GM19239 (cell line): Measurements from ENCODE around the gene IFT81.
A peak's percentile ranks its signal among the peaks of the same experiment; 100 is the strongest.
"Not testable (repeated sequence)": the region's sequence is repeated elsewhere in the genome, so short reads cannot be mapped to it uniquely, and the experiment has no call there.

ENCODE experiments used
- DNase-seq: peaks from one replicate; pipeline ENCODE4 v3.0.0; 2011; ENCODE audit warnings: low spot score; ENCODE audit not compliant: insufficient read length
- FAIRE-seq: peaks from 2 replicates; lab custom pipeline; 2011; peaks lifted over from hg19 to GRCh38; lab: Jason Lieb, UNC

The IFT81 gene

DNA sequence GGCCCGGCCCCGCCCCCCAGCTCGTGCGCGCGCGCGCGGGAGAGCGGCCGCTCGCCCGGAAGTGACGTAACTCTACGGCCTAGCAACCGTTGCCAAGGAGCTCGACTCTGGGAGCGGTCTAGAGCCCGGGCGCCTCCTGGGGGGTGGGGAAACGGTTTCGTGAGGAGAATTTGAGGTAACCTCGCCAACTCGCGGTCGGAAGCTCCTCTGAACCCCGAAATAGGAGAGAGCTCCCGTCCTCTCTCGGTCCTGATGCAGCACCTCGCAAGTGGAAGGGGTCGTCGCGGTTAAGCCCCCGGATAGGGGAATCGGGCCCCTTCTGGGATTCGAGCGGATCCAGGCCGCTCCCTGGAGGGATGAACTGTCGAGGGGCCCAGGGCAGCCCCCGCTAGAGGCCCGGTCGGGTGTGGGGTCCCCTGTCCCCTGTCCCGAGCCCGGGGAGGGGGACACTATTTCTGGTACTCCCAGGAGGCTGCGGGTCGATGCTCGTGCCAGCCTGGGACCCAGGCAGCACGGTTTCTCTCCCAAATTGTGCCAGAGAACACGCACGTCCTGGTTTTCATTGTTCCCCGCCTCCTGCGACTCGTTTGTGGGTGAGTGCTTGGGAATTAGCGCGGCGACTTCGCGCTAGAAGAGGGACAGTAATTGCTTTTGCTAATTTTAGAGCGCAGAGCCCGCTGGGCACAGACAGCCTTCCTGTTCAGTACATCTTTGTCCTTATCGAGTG lies at the start of gene IFT81:
TSS of gene IFT81 (plus strand) at position 89 of the 727 bp plus-strand sequence. CDS start 3,024 bp downstream, outside the sequence.
- DNase-seq, result peak; percentile 97
- peak; percentile 76 for FAIRE-seq

- DNase-seq (no peak), FAIRE-seq (no peak)
Measured at GRCh38 chr12:110075880-110076279, 48.3 kb upstream of the IFT81 start.

GRCh38 chr12:110077800-110078199 lies 46.4 kb upstream of the IFT81 start:
- no peak for FAIRE-seq
- DNase-seq, result no peak

GRCh38 chr12:110079477-110080400 lies 44.4 kb upstream of the IFT81 start:
- DNase-seq (peak; percentile 62), FAIRE-seq (peak; percentile 98)

- FAIRE-seq (no peak), DNase-seq (no peak)
Measured at GRCh38 chr12:110080410-110080809, 43.7 kb upstream of the IFT81 start.

DNA sequence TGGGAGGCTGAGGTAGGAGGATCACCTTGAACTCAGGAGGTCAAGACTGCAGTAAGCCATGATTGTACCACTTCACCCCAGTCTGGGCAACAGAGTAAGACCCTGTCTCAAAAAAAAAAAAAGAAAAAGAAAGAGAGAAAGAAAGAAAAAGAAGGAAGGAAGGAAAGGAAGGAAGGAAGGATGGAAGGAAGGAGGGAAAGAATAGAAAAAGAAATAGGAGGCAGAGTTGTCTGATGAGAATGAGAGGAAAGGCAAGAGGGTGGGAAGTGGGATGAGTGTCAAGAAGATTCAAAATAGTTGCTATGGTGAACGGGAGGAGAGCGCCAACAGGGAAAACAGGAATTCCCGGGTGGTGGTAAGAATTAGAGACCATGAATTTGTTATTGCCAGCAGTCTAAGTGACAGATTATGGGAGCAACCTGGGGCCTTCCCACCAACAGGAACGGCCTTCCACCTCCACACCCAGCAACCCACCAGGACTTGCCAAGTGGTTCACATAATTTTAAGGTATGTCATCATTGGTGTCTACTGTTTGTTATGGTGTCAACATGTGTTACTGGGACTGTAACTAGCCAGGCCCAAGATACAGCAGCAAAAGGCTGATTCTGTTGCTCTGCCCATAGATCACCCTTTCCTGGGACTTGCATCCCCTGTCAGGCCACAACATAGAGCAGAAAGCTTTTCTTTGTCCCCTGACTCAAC lies 39.7 kb upstream of the IFT81 start:
- FAIRE-seq (no peak), DNase-seq (no peak)

DNA sequence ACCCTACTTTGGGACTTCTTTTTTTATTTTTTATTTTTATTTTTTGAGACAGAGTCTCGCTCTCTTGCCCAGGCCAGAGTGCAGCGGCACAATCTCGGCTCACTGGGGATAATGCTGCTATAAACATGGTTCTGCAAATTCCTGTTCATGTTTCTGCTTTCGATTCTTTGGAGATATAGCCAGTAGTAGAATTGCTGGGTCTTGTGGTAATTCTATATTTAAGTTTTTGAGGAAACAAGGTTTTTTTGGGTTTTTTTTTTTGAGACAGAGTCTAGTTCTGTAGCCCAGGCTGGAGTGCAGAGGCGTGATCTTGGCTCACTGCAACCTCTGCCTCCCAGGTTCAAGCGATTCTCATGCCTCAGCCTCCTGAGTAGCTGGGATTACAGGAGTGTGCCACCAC lies 35.9 kb upstream of the IFT81 start:
- DNase-seq, FAIRE-seq: not testable (repeated sequence)

GRCh38 chr12:110088936-110089335 lies 35.2 kb upstream of the IFT81 start:
- DNase-seq, result no peak
- no peak for FAIRE-seq

DNA sequence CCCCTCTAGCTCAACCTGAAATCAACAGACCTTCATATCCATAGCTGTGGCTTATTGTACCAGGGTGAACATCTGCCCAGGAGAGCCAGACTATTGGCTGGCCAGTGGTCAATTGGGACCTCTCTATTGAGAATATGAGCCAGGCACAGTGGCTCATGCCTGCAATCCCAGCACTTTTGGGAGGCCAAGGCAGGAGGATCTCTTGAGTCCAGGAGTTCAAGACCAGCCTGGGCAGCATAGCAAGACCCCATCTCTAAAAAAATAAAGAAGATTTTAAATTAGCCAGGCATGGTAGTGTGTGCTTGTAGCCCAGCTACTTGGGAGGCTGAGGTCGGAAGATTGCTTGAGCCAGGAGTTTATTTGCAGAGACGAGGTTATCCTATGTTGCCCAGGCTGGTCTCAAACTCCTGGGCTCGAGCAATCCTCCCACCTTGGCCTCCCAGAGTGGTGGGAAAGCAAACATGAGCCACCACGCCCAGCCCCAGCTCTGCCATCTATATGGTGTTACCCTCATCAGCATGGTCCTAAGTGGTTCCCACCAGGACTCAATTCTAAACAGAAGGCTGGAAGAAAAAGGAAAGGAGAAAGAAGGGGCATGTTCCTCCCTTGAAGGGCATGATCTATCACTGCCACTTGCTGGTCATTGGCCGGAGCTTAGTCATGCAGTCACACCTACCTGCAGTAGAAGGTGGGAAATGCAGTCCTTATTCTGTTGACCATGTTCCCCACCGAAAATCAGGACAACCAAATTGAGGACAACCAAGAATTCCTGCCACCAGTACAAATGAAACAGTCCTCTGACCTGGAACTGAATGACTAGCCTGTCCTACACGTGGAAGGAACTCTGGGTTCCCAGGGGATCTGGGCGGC lies 33.7 kb upstream of the IFT81 start:
- FAIRE-seq, result no peak
- no peak for DNase-seq

GRCh38 chr12:110091136-110091711 lies 32.9 kb upstream of the IFT81 start:
- FAIRE-seq (no peak), DNase-seq (no peak)

DNA sequence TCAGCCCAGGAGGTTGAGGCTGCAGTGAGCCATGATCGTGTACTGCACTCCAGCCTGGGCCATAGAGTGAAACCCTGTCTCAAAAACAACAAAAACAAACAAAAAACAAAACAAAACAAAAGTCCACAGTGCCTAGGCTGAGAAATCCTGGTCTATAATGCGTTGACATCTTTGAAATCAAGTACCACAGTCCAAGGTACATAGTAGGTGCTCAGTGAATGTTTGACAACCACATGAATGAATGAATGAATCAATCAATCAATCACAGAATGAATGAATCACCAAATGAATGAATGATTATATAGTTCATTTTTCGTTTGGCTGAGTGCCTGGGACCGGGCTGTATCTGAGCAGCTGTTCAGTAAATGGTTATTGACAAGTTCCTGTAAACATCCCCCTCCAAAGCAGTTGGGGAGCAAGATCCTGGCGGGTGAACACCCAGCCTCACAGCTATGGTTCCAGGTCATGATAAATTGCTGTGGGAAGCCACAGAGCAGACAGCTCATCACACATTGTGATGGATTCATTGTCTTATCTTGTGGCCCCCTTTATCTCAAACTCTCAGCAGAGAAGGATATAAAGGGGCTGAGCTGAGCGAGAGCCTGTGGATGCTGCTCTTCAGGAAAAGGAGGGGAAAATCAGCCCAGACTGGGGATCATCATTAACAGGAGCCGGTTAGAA lies 30.4 kb upstream of the IFT81 start:
- DNase-seq, result no peak
- FAIRE-seq, result no peak

DNA sequence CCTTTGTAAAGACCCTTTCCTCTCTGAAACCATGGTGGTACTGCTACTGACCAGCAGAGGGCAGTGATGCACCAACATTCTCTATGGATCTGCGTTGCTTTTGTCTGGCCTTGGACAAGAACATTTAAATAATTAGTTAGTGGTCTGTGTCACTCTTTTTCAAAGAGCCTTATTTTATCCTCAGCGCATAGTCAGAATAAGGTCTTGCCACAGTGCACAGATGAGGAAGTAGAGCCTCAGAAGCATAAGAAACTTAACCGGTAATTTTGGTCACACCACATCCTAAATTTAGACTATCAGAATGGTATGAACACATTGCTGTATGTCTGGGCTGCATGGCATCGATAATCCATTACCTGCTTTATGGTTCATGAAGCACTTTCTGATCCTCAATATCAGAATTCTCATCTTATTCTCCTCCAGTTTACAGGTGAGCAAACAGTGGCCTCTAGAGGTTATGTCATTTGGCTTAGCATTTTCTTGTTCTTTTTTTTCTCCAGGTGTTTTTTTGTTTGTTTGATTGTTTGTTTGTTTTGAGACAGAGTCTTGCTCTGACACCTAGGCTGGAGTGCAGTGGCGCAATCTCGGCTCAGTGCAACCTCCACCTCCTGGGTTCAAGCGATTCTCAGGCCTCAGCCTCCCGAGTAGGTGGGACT lies 23.7 kb upstream of the IFT81 start:
- DNase-seq (peak; percentile 62), FAIRE-seq (peak; percentile 87)

GRCh38 chr12:110102255-110102654 lies 21.9 kb upstream of the IFT81 start:
- FAIRE-seq (peak; percentile 26), DNase-seq (peak; percentile 16)

GRCh38 chr12:110104188-110105094 lies 19.7 kb upstream of the IFT81 start:
- no peak for FAIRE-seq
- DNase-seq, result no peak

- FAIRE-seq (no peak), DNase-seq (no peak)
Measured at GRCh38 chr12:110105159-110105558, 19.0 kb upstream of the IFT81 start.

DNA sequence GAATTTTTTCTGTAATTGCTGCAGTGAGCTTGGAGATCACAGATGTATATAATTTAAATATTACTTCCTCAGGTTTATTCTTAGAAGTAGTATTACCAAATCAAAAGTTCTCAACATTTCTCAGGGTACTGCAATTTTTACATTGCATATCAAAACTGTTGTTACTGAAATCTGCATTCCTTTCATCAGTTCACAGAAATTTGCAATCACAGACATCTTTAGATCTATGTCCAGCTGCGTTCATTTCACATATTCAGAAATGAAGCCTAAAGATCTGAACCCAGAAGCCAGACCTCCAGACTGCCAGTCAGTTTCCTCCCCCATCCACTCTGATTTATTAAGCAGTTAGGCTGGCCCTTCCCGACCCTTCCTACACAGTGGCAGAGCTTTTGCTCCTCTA lies 18.2 kb upstream of the IFT81 start:
- no peak for FAIRE-seq
- no peak for DNase-seq
